Transverse colon (tissue), 4 donors: ENCODE results near the gene SCN4A.

Experiments used
- CTCF ChIP-seq, 5 experiments: fragments of 200-600 bp in 3 of 5; fragments of 450-650 bp in 2 of 5; sonication (generic) in 3 of 5; IDR thresholded peaks; 1 replicate in 2 of 5; 2 replicates in 3 of 5; pipeline ENCODE4 v1.5.1; 2016 to 2017; ENCODE audit warnings: antibody characterized with exemption in 5 of 5, inconsistent platforms in 3 of 5, mild to moderate bottlenecking in 2 of 5, moderate library complexity in 1 of 5
- POLR2A ChIP-seq: fragments of 450-650 bp; IDR thresholded peaks from one replicate; pipeline ENCODE4 v1.6.1; 2016; ENCODE audit warnings: antibody characterized with exemption, mild to moderate bottlenecking, moderate library complexity
- POLR2AphosphoS5 ChIP-seq, 3 donors: sonication (generic); formaldehyde crosslinking; IDR thresholded peaks; one replicate each; pipeline ENCODE4 v1.6.1; 2016; ENCODE audit warnings: antibody characterized with exemption in 3 of 3

- TF ChIP-seq CTCF (IDR thresholded peaks at IDR 0.05) (no peak), POLR2AphosphoS5 (IDR thresholded peaks at IDR 0.05) (no peak), POLR2A (no peak)
Observed at GRCh38 chr17:64005734-64006167, 33.0 kb upstream of the SCN4A start.
